ENCODE data around the gene BPGM.

The BPGM gene

DNA sequence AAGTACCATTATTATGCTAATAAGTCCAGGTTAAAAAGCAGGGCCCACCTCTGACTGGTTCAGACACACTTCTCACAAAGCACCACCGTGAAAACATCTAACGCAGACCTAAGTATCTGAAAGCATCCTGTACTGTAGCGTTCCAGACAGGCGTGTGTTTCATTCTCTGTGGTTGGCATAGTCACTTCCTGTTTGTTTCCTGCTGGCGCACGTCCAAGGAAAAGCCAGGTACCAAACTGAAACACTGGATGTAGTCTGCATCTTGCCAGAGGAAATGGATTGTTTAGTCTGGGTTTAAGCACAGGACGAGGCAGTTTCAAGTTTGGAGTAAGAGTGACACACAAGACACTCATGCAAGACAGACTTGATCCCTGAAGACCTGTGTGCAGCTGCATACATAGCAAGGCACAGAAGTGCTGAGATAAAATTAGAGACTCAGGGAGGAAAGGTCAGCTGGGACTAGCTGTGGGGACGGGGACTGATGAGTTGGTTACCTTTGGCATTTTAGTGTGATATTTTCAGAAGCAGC, 23.3 kb downstream of the BPGM start:
- Histone ChIP-seq H3K4me3 (ENCODE audit: low read length, poor library complexity, severe bottlenecking) (peak overlapping the region; percentile 56), H3K36me3 (ENCODE audit: insufficient read depth, low read length) (peaks cover 4% of the 10 kb centered on the region), H3K4me1 (ENCODE audit: insufficient read depth, low read length, poor library complexity, severe bottlenecking) (peaks cover 31% of the 10 kb centered on the region), H3K9me3 (ENCODE audit: insufficient read depth, low read depth, low read length) (no peaks in the 10 kb centered on the region), H3K9me2 (replicated peaks; ENCODE audit: low read depth, low read length) (no peaks in the 10 kb centered on the region), H3K79me2 (ENCODE audit: insufficient read depth, low read length) (no peaks in the 10 kb centered on the region), H4K20me1 (ENCODE audit: insufficient read depth, low read length, poor library complexity, severe bottlenecking) (no peaks in the 10 kb centered on the region), H3K9ac (ENCODE audit: low read depth, low read length, poor library complexity, severe bottlenecking) (no peak overlapping the region), H2AFZ (ENCODE audit: low read length) (no peak overlapping the region), H3F3A (ENCODE audit: low read depth) (0 out of 2 replicates have a peak, but pooled peaks cover 3% of the 10 kb centered on the region), H3K4me2 (ENCODE audit: low read depth, low read length, poor library complexity, severe bottlenecking) (peak overlapping the region; percentile 59), H3K27me3 (ENCODE audit: insufficient read depth, low read length, poor library complexity, severe bottlenecking) (no peaks in the 10 kb centered on the region)
- TF ChIP-seq EZH2phosphoT487 (IDR thresholded peaks at IDR 0.05; ENCODE audit: borderline replicate concordance), result no peak
- TF ChIP-seq, protein P1, sequence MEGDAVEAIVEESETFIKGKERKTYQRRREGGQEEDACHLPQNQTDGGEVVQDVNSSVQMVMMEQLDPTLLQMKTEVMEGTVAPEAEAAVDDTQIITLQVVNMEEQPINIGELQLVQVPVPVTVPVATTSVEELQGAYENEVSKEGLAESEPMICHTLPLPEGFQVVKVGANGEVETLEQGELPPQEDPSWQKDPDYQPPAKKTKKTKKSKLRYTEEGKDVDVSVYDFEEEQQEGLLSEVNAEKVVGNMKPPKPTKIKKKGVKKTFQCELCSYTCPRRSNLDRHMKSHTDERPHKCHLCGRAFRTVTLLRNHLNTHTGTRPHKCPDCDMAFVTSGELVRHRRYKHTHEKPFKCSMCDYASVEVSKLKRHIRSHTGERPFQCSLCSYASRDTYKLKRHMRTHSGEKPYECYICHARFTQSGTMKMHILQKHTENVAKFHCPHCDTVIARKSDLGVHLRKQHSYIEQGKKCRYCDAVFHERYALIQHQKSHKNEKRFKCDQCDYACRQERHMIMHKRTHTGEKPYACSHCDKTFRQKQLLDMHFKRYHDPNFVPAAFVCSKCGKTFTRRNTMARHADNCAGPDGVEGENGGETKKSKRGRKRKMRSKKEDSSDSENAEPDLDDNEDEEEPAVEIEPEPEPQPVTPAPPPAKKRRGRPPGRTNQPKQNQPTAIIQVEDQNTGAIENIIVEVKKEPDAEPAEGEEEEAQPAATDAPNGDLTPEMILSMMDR (conservative IDR thresholded peaks at IDR 0.05; ENCODE audit: low read length), result no peak

DNA sequence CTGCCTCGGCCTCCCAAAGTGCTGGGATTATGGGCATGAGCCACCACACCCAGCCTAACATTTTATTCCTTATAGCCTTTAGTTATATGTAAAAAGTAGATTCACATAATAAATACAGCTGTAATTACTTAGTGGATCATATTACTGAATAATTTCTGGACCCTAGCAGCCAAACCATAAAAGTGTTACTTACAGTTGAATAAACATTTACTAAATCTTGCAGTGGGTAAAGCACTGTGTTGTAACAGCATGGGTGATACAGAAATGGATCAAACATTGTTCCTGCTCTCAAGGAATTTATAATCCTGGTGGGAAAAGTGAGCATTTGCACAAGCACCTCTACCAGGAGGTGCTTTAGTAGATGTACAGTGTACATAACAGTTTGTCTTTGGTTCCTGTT, 25.0 kb downstream of the BPGM start:
- no peaks in the 10 kb centered on the region for H3K79me2 ChIP-seq (ENCODE audit: insufficient read depth, low read length)
- H3K4me2 ChIP-seq (ENCODE audit: low read depth, low read length, poor library complexity, severe bottlenecking), result peak overlapping the region; percentile 10
- H2AFZ ChIP-seq (ENCODE audit: low read length), result 0 out of 2 replicates have a peak overlapping the region, but pooled peaks have one; percentile 54
- no peak overlapping the region for H3K9ac ChIP-seq (ENCODE audit: low read depth, low read length, poor library complexity, severe bottlenecking)
- H3F3A ChIP-seq (ENCODE audit: low read depth), result 0 out of 2 replicates have a peak, but pooled peaks cover 3% of the 10 kb centered on the region
- peaks cover 31% of the 10 kb centered on the region for H3K4me1 ChIP-seq (ENCODE audit: insufficient read depth, low read length, poor library complexity, severe bottlenecking)
- H3K9me3 ChIP-seq (ENCODE audit: insufficient read depth, low read depth, low read length), result no peaks in the 10 kb centered on the region
- TF ChIP-seq EZH2phosphoT487 (IDR thresholded peaks at IDR 0.05; ENCODE audit: borderline replicate concordance), result no peak
- TF ChIP-seq, protein P1 (conservative IDR thresholded peaks at IDR 0.05; ENCODE audit: low read length), result no peak
- H3K27me3 ChIP-seq (ENCODE audit: insufficient read depth, low read length, poor library complexity, severe bottlenecking), result no peaks in the 10 kb centered on the region
- H3K4me3 ChIP-seq (ENCODE audit: low read length, poor library complexity, severe bottlenecking), result peak overlapping the region; percentile 15
- no peaks in the 10 kb centered on the region for H3K9me2 ChIP-seq (replicated peaks; ENCODE audit: low read depth, low read length)
- H4K20me1 ChIP-seq (ENCODE audit: insufficient read depth, low read length, poor library complexity, severe bottlenecking), result no peaks in the 10 kb centered on the region
- peaks cover 5% of the 10 kb centered on the region; the same call in 1 of the 2 replicates for H3K36me3 ChIP-seq (ENCODE audit: insufficient read depth, low read length)

DNA sequence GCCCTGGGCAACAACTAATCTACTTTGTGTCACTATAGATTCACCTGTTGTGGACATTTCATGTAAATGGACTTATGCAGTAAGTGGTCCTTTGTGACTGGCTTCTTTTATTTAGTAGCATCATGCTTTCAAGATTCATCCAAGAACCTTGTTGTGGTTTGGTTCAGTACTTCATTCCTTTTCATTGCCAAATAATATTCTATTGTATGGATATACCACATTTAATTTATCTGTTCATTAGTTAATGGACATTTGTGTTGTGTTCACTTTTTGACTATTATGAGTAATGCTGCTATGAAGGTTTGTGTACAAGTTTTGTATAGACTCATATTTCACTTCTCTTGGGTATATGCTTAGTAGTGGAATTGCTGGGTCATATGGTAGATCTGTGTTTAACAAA, 27.8 kb downstream of the BPGM start:
- Histone ChIP-seq H3K9me2 (replicated peaks; ENCODE audit: low read depth, low read length) (no peaks in the 10 kb centered on the region), H3K36me3 (ENCODE audit: insufficient read depth, low read length) (peaks cover 11% of the 10 kb centered on the region), H3F3A (ENCODE audit: low read depth) (0 out of 2 replicates have a peak, but pooled peaks cover 3% of the 10 kb centered on the region), H3K4me1 (ENCODE audit: insufficient read depth, low read length, poor library complexity, severe bottlenecking) (peaks cover 22% of the 10 kb centered on the region), H2AFZ (ENCODE audit: low read length) (no peak overlapping the region), H3K9me3 (ENCODE audit: insufficient read depth, low read depth, low read length) (no peaks in the 10 kb centered on the region), H4K20me1 (ENCODE audit: insufficient read depth, low read length, poor library complexity, severe bottlenecking) (no peaks in the 10 kb centered on the region), H3K27me3 (ENCODE audit: insufficient read depth, low read length, poor library complexity, severe bottlenecking) (no peaks in the 10 kb centered on the region), H3K9ac (ENCODE audit: low read depth, low read length, poor library complexity, severe bottlenecking) (no peak overlapping the region), H3K79me2 (ENCODE audit: insufficient read depth, low read length) (no peaks in the 10 kb centered on the region), H3K4me2 (ENCODE audit: low read depth, low read length, poor library complexity, severe bottlenecking) (no peak overlapping the region), H3K4me3 (ENCODE audit: low read length, poor library complexity, severe bottlenecking) (no peak overlapping the region)
- no peak for TF ChIP-seq EZH2phosphoT487 (IDR thresholded peaks at IDR 0.05; ENCODE audit: borderline replicate concordance)
- TF ChIP-seq, protein P1 (conservative IDR thresholded peaks at IDR 0.05; ENCODE audit: low read length), result no peak

Data from Loucy (cell line).